CD4-positive, CD25-positive, alpha-beta regulatory T cell (primary cell): Measurements from ENCODE around the gene SMIM3. TPM values are rescaled to one million over a fixed set of nuclear protein-coding genes. Genes with fewer than 3 reads are reported as not detected.
A peak's percentile ranks its signal among the peaks of the same experiment; 100 is the strongest.
"Not testable (repeated sequence)": the region's sequence is repeated elsewhere in the genome, so short reads cannot be mapped to it uniquely, and the experiment has no call there.

Source experiments
- ATAC-seq, 2 donors: fragments of 150-1000 bp; cut with Tn5 transposase; one replicate each; pipeline ENCODE4 v1.10.0; 2021; ENCODE audit warnings: low read depth in 2 of 2, moderate number of reproducible peaks in 2 of 2, moderate library complexity in 1 of 2
- DNase-seq, 3 donors: peaks; one replicate each; pipeline versions ENCODE4 v3.0.0 to v3.0.0-alpha.2; 2012 to 2022; ENCODE audit warnings: mixed read lengths in 1 of 3
- H3K27ac ChIP-seq: one replicate; pipeline ENCODE4 v1.7.0; 2013; ENCODE audit warnings: mild to moderate bottlenecking, low read length; ENCODE audit not compliant: insufficient read depth, poor library complexity, severe bottlenecking
- H3K27me3 ChIP-seq: one replicate; pipeline ENCODE4 v1.7.0; 2013; ENCODE audit warnings: low read length; ENCODE audit not compliant: control insufficient read depth, insufficient read depth
- H3K36me3 ChIP-seq: one replicate; pipeline ENCODE4 v1.7.0; 2013; ENCODE audit warnings: mild to moderate bottlenecking, low read length, moderate library complexity; ENCODE audit not compliant: control insufficient read depth, insufficient read depth
- H3K4me1 ChIP-seq: 2 replicates; pipeline ENCODE4 v1.7.0; 2013; ENCODE audit warnings: mild to moderate bottlenecking, low read length; ENCODE audit not compliant: insufficient read depth, control insufficient read depth, poor library complexity, severe bottlenecking
- H3K4me3 ChIP-seq: one replicate; pipeline ENCODE4 v1.7.0; 2013; ENCODE audit warnings: low read depth, mild to moderate bottlenecking, low read length, moderate library complexity
- H3K9me3 ChIP-seq, 2 experiments: 1 replicate in 1 of 2; 2 replicates in 1 of 2; pipeline ENCODE4 v1.7.0; 2013; ENCODE audit warnings: low read length in 2 of 2, mild to moderate bottlenecking in 1 of 2, moderate library complexity in 1 of 2; ENCODE audit not compliant: control insufficient read depth in 2 of 2
- H3K27ac Mint-ChIP-seq, 3 donors: one replicate each; pipeline ENCODE4 v1.8.0; 2020 to 2022; ENCODE audit warnings: mild to moderate bottlenecking in 3 of 3, mixed read lengths in 3 of 3, moderate library complexity in 2 of 3
- H3K27me3 Mint-ChIP-seq: one replicate; pipeline ENCODE4 v1.8.0; 2022; ENCODE audit warnings: mild to moderate bottlenecking, mixed read lengths
- H3K36me3 Mint-ChIP-seq: one replicate; pipeline ENCODE4 v1.8.0; 2020; ENCODE audit warnings: mixed read lengths
- H3K4me1 Mint-ChIP-seq, 4 donors: one replicate each; pipeline ENCODE4 v1.8.0; 2020 to 2022; ENCODE audit warnings: mixed read lengths in 4 of 4, mild to moderate bottlenecking in 1 of 4
- H3K4me3 Mint-ChIP-seq, 4 donors: one replicate each; pipeline ENCODE4 v1.8.0; 2020 to 2022; ENCODE audit warnings: mild to moderate bottlenecking in 4 of 4, mixed read lengths in 4 of 4, moderate library complexity in 3 of 4
- H3K9me3 Mint-ChIP-seq, 7 donors: one replicate each; pipeline ENCODE4 v1.8.0; 2020 to 2022; ENCODE audit warnings: mixed read lengths in 7 of 7, mild to moderate bottlenecking in 3 of 7, moderate library complexity in 2 of 7
- polyA plus RNA-seq, 4 donors: library from polyadenylated mRNA; unstranded; fragments of 300-500 nt; fragmentation: Illumina TruSeq; gene quantifications; one replicate each; pipeline ENCODE4 v1.2.3, GENCODE V29; 2021
- total RNA-seq: library from RNA; stranded (reverse); gene quantifications from one replicate; pipeline ENCODE4 v1.2.3, GENCODE V29; 2022

SMIM3 gene, protein sequence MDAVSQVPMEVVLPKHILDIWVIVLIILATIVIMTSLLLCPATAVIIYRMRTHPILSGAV
- 3.8 TPM for total RNA-seq
- polyA plus RNA-seq = 10 to 100 TPM in 1 of 4 donors, 1 to 10 TPM in 3; 3.7 to 12.2 (median 7.6) TPM

DNA sequence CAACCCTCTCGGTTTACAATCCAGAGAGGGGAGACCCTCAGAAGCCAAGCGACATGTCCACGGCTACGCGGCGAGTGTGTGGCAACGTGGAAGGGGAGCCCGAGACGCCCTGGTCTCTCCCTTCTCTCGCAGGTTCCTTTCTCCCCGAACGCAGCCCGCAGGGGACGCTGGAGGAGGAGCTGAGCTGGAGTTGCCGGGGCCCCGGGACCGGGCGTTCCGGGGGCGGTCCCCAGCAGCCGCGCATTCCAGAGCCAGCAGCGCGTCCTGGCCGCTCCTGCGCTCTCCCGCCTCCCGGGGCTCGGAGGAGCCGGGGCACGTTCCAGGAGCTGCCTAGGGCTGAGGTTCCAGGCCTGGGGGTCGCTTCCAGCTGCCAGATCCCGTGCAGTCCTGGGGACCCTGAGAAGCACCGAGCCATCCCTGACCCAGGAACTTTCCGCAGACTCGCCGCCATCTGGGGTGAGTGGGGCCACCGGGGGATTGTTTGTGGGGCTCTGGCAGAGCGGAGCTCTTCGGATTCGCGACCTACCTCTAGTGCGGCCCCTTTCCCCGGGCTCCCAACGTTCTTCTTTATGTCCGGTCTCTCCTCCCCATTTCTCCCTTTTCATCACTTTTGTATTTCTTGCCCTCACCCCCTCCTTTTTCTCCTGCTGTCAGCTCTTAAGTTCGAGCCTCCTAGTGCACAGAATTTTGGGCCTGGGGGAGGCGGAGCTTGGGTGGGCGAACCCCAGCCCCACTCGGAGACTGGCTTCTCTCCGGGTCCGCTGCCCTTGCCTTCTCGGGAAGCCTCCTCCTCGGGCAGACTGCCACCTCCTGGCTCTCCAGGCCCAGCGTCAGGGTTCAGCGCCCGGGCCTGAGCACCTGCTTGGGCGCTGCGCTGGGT lies at the start of gene SMIM3:
Gene SMIM3, plus strand, starts transcription at position 241 of the 880 bp plus-strand sequence. CDS start 16,684 bp downstream, outside the sequence.
- H3K27ac ChIP-seq = peak within 1 kb of the TSS; percentile 52
- H3K4me1 ChIP-seq = peaks cover 28% of the 10 kb centered on the region
- H3K27me3 ChIP-seq = peaks cover 4% of the 10 kb centered on the region
- ATAC-seq (peak; percentile 47 to 51), DNase-seq (peak; percentile 39 to 80 (median 51))
- no peaks in the 10 kb centered on the region for H3K36me3 ChIP-seq
- peak within 1 kb of the TSS; percentile 52 to 95 (median 91) for H3K27ac Mint-ChIP-seq
- H3K9me3 Mint-ChIP-seq = no peaks in the 10 kb centered on the region
- no peaks in the 10 kb centered on the region for H3K9me3 ChIP-seq
- H3K4me1 Mint-ChIP-seq = peaks cover 17 to 57% (median 27%) of the 10 kb centered on the region in 4 donors
- H3K27me3 Mint-ChIP-seq = peaks cover 17% of the 10 kb centered on the region
- H3K4me3 ChIP-seq = peak within 1 kb of the TSS; percentile 80
- H3K4me3 Mint-ChIP-seq = peak within 1 kb of the TSS; percentile 93 to 97 (median 96)
- no peaks in the 10 kb centered on the region for H3K36me3 Mint-ChIP-seq

DNA sequence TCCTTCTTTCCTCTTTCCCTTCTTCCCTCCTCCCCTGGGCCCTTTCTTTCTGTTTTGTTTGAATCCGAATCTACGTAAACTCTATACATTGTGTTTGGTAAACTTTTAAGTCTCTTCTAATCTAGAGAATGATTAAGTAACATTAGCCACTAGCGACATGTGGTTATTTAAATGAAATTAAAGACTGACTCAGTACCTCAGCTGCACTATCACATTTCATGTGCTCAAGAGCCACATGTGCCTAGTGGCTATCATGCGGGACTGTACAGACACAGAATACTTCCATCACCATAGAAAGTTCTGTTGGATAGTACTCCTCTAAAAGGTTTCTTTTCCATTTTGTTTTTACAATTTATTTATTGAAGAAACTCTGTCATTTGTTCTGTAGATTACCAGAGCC lies 48.7 kb upstream of the SMIM3 start:
- Mint-ChIP-seq H3K4me3 (no peak overlapping the region), H3K27ac (no peak overlapping the region), H3K36me3 (peaks cover 54% of the 10 kb centered on the region), H3K27me3 (no peaks in the 10 kb centered on the region), H3K4me1 (peaks cover 0 to 9% (median 3%) of the 10 kb centered on the region in 4 donors), H3K9me3 (peaks cover 0 to 1% (median 0%) of the 10 kb centered on the region in 7 donors)
- Histone ChIP-seq H3K27ac (no peak overlapping the region), H3K36me3 (peaks cover 75% of the 10 kb centered on the region), H3K9me3 (no peaks in the 10 kb centered on the region), H3K27me3 (no peaks in the 10 kb centered on the region), H3K4me3 (no peak overlapping the region), H3K4me1 (no peaks in the 10 kb centered on the region)
- ATAC-seq (no peak), DNase-seq (no peak)

DNA sequence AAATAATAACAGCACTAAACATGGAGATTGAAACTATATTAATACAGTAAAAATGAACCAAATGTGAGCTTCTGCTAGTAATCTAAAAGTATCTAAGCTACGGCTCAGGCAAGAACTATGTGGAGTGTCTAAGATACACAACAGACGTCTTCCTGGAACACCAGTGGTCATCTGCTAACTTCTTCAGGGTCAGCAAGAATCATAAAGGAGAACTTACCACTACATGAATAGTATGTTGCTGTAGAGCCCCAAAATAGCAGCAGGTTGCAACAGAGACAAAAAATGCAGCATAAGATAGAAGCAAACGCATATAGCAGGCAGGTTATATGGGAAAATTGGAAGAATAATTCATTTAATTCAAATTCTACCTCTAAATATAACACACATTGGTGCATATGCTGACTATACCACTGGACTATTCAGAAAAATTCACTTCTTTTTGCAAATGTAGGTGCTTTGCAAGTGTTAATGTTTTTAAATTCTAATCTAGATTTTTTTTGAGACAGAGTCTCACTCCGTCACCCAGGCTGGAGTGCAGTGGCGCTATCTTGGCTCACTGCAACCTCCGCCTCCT lies 46.8 kb upstream of the SMIM3 start:
- no peak overlapping the region for H3K27ac ChIP-seq
- H3K27ac Mint-ChIP-seq = no peak overlapping the region
- H3K4me3 Mint-ChIP-seq = no peak overlapping the region
- H3K27me3 ChIP-seq = no peaks in the 10 kb centered on the region
- H3K4me1 ChIP-seq = no peaks in the 10 kb centered on the region
- H3K36me3 Mint-ChIP-seq = peaks cover 69% of the 10 kb centered on the region
- H3K36me3 ChIP-seq = peaks cover 68% of the 10 kb centered on the region
- H3K4me3 ChIP-seq = no peak overlapping the region
- H3K9me3 ChIP-seq = no peaks in the 10 kb centered on the region
- H3K9me3 Mint-ChIP-seq = peaks cover 0 to 6% (median 1%) of the 10 kb centered on the region in 7 donors
- H3K4me1 Mint-ChIP-seq = peaks cover 2 to 15% (median 7%) of the 10 kb centered on the region in 4 donors
- ATAC-seq = no peak
- DNase-seq = no peak
- no peaks in the 10 kb centered on the region for H3K27me3 Mint-ChIP-seq

DNA sequence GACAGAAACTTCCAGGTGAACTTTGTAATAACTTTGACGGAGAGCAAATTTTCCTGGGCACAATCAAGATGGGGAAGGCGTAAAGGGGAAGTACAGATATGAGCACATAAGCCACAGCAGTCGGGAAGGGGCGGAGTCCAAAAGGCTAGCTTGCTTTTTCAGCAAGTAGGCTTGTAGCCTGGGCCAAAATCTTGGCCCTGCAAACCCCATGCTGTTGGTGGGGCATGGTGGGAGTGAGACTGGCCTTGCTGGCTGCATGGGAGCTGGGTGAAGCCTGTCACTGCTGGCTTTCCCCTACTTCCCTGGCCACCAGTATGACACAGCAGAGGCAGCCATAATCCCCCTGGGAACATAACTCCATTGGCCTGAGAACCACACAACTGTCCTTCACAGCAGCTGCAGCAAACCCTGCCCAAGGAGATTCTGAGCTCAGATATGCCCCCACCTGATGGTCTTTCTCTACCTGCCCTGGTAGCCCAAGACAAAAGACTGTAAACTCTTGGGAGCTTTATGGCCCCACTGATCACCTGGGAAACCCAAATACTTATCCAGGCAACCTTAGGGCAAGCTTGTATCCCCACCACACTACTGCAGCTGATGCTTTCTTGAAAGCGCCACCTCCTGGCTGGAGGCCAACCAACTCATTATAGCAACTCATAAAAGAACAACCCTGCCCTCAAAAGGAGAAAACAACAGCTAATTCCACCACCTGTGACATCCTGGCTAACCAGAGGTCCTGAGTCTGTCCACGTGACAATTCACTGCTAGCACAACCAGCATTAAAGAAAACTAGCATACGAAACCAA lies 43.8 kb upstream of the SMIM3 start:
- peak in 1 of 3 donors; percentile 27 for DNase-seq
- H3K4me1 Mint-ChIP-seq = peaks cover 26 to 45% (median 28%) of the 10 kb centered on the region in 4 donors

DNA sequence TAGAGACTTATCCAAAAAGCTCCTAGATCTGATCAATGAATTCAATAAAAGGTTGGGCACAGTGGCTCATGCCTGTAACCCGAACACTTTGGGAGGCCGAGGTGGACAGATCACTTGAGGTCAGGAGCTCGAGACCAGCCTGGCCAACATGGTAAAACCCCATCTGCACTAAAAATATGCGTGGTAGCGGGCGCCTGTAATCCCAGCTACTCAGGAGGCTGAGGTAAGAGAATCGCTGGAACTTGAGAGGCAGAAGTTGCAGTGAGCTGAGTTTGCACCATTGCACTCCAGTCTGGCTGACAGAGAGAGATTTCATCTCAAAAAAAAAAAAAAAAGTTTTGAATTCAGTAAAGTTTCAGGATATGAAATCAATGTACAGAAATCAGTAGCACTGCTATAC lies 39.7 kb upstream of the SMIM3 start:
- H3K27ac ChIP-seq = no peak overlapping the region
- DNase-seq = no peak

More for the DNA sequence above, 43.8 kb upstream of the SMIM3 start:
- H3K4me1 ChIP-seq = peaks cover 6% of the 10 kb centered on the region
- peak overlapping the region in 2 of 3 donors; percentile 32 to 47 for H3K27ac Mint-ChIP-seq
- peaks cover 77% of the 10 kb centered on the region for H3K36me3 Mint-ChIP-seq
- no peak for ATAC-seq
- H3K27me3 ChIP-seq = no peaks in the 10 kb centered on the region
- no peaks in the 10 kb centered on the region for H3K27me3 Mint-ChIP-seq
- H3K9me3 Mint-ChIP-seq = peaks cover 0 to 8% (median 3%) of the 10 kb centered on the region in 7 donors
- no peak overlapping the region for H3K4me3 Mint-ChIP-seq
- peaks cover 49% of the 10 kb centered on the region for H3K36me3 ChIP-seq
- no peak overlapping the region for H3K4me3 ChIP-seq
- no peak overlapping the region for H3K27ac ChIP-seq
- H3K9me3 ChIP-seq = no peaks in the 10 kb centered on the region

DNA sequence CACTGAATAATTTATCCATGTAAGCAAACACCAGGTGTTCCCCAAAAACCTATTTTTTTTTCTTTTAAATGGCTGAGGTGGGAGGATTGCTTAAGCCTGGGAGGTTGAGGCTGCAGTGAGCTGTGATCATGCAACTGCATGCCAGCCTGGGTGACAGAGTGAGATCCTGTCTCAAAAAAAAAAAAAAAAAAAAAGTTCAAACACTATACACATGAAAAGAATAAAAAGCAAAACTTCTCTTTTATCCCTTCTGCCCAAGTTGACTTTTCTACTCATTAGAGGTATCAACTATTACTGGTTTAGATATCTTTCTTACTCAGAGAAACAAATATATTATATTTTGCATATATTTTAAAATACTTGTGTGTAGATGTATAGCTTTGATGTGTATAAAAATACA lies 37.6 kb upstream of the SMIM3 start:
- Mint-ChIP-seq H3K9me3 (peaks cover 0 to 8% (median 3%) of the 10 kb centered on the region in 7 donors), H3K36me3 (peaks cover 56% of the 10 kb centered on the region), H3K27me3 (no peaks in the 10 kb centered on the region), H3K4me1 (peaks cover 31 to 74% (median 57%) of the 10 kb centered on the region in 4 donors), H3K27ac (no peak overlapping the region), H3K4me3 (no peak overlapping the region)
- H3K27ac ChIP-seq = no peak overlapping the region
- no peak overlapping the region for H3K4me3 ChIP-seq
- peaks cover 6% of the 10 kb centered on the region for H3K4me1 ChIP-seq
- DNase-seq (no peak), ATAC-seq (no peak)
- peaks cover 14% of the 10 kb centered on the region for H3K36me3 ChIP-seq
- H3K9me3 ChIP-seq = no peaks in the 10 kb centered on the region
- no peaks in the 10 kb centered on the region for H3K27me3 ChIP-seq

More for the DNA sequence above, 39.7 kb upstream of the SMIM3 start:
- Mint-ChIP-seq H3K4me1 (peaks cover 31 to 76% (median 50%) of the 10 kb centered on the region in 4 donors), H3K9me3 (peaks cover 0 to 8% (median 3%) of the 10 kb centered on the region in 7 donors), H3K4me3 (peak overlapping the region in 1 of 4 donors; percentile 18), H3K36me3 (peaks cover 65% of the 10 kb centered on the region), H3K27ac (peak overlapping the region in 1 of 3 donors; percentile 1), H3K27me3 (no peaks in the 10 kb centered on the region)
- H3K4me3 ChIP-seq = no peak overlapping the region
- H3K36me3 ChIP-seq = peaks cover 24% of the 10 kb centered on the region
- no peaks in the 10 kb centered on the region for H3K27me3 ChIP-seq
- H3K4me1 ChIP-seq = peaks cover 6% of the 10 kb centered on the region
- ATAC-seq = no peak
- no peaks in the 10 kb centered on the region for H3K9me3 ChIP-seq

DNA sequence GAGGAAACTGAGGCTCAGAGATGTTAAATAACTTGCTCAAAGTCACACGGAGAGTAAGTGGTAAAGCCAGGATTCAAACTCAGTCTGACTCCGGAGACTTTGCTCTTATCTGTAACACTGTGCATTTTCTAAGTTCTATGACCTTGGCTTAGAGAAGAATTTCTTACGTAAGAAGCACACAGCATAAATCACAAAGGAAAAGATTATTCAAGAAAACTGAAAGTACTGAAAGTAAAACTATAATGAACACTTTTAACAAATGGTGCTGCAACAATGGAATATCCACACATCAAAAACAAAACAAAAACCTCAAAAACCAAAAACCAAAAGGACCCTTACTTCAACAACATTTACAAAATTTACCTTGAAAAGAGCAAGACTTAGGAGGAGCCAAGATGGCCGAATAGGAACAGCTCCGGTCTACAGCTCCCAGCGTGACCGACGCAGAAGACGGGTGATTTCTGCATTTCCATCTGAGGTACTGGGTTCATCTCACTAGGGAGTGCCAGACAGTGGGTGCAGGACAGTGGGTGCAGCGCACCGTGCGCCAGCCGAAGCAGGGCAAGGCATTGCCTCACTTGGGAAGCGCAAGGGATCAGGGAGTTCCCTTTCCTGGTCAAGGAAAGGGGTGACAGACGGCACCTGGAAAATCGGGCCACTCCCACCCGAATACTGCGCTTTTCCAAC lies 36.0 kb upstream of the SMIM3 start:
- peaks cover 14% of the 10 kb centered on the region for H3K36me3 ChIP-seq
- H3K4me3 ChIP-seq, H3K27me3 Mint-ChIP-seq, ATAC-seq, H3K27ac ChIP-seq, H3K9me3 ChIP-seq, H3K9me3 Mint-ChIP-seq, H3K27me3 ChIP-seq, H3K4me1 ChIP-seq: not testable (repeated sequence)
- Mint-ChIP-seq H3K4me1 (peaks cover 20 to 68% (median 50%) of the 10 kb centered on the region in 4 donors), H3K27ac (peak overlapping the region; percentile 48 to 81 (median 67)), H3K4me3 (peak overlapping the region; percentile 30 to 86 (median 68)), H3K36me3 (peaks cover 43% of the 10 kb centered on the region)
- peak in 1 of 3 donors; percentile 19 for DNase-seq
